GM23338 (cell line): Measurements from ENCODE around the gene AGAP1. TPM values are rescaled to one million over a fixed set of nuclear protein-coding genes. Genes with fewer than 3 reads are reported as not detected.

Experiments used
- ATAC-seq: fragments of 200-7000 bp; cut with Tn5 transposase; 3 replicates; pipeline ENCODE4 v1.9.1; 2020
- DNase-seq: peaks from one replicate; pipeline ENCODE4 v3.0.0-alpha.2; 2015; ENCODE audit warnings: low spot score
- H2AFZ ChIP-seq: fragments of 200-600 bp; sonication (generic); 2 replicates; pipeline ENCODE4 v1.8.0; 2016; ENCODE audit warnings: antibody characterized with exemption, mild to moderate bottlenecking, moderate library complexity
- H3F3A ChIP-seq: fragments of 200-600 bp; sonication (generic); replicated peaks from 2 replicates; pipeline ENCODE4 v1.8.0; 2017; ENCODE audit warnings: antibody characterized with exemption, mixed run types, low read depth
- H3K27ac ChIP-seq: fragments of 200-600 bp; sonication (generic); 2 replicates; pipeline ENCODE4 v1.6.1; 2016; ENCODE audit warnings: low read depth
- H3K27me3 ChIP-seq: fragments of 200-600 bp; sonication (generic); 2 replicates; pipeline ENCODE4 v1.8.0; 2016; ENCODE audit warnings: mild to moderate bottlenecking, mixed run types, moderate library complexity; ENCODE audit not compliant: insufficient read depth
- H3K36me3 ChIP-seq: fragments of 200-600 bp; sonication (generic); 2 replicates; pipeline ENCODE4 v1.8.0; 2016; ENCODE audit warnings: mild to moderate bottlenecking; ENCODE audit not compliant: insufficient read depth
- H3K4me1 ChIP-seq: fragments of 200-600 bp; sonication (generic); 2 replicates; pipeline ENCODE4 v1.8.0; 2016; ENCODE audit warnings: mild to moderate bottlenecking, moderate library complexity; ENCODE audit not compliant: insufficient read depth
- H3K4me2 ChIP-seq: fragments of 200-600 bp; sonication (generic); 2 replicates; pipeline ENCODE4 v1.7.1; 2017; ENCODE audit warnings: mixed run types
- H3K4me3 ChIP-seq: fragments of 200-600 bp; sonication (generic); 2 replicates; pipeline ENCODE4 v1.6.1; 2016; ENCODE audit warnings: mixed run types
- H3K79me2 ChIP-seq: fragments of 200-600 bp; sonication (generic); replicated peaks from 2 replicates; pipeline ENCODE4 v1.8.0; 2017; ENCODE audit warnings: mild to moderate bottlenecking; ENCODE audit not compliant: insufficient read depth
- H3K9me2 ChIP-seq: fragments of 200-600 bp; sonication (generic); 2 replicates; pipeline ENCODE4 v1.8.0; 2017; ENCODE audit not compliant: insufficient read depth
- H4K20me1 ChIP-seq: fragments of 200-600 bp; sonication (generic); replicated peaks from 2 replicates; pipeline ENCODE4 v1.8.0; 2017; ENCODE audit warnings: mild to moderate bottlenecking; ENCODE audit not compliant: insufficient read depth
- H3K27ac Mint-ChIP-seq: 2 replicates; pipeline ENCODE4 v1.8.0; 2020; ENCODE audit warnings: inconsistent platforms, mild to moderate bottlenecking, moderate library complexity, mixed read lengths
- H3K27me3 Mint-ChIP-seq: 3 replicates; pipeline ENCODE4 v1.8.0; 2022; ENCODE audit warnings: low read depth, mild to moderate bottlenecking, moderate library complexity, mixed read lengths, inconsistent platforms; ENCODE audit not compliant: insufficient read depth, poor library complexity
- H3K36me3 Mint-ChIP-seq: 3 replicates; pipeline ENCODE4 v1.8.0; 2021; ENCODE audit warnings: low read depth, mild to moderate bottlenecking, inconsistent platforms, moderate library complexity, mixed read lengths
- H3K4me1 Mint-ChIP-seq: 3 replicates; pipeline ENCODE4 v1.8.0; 2020; ENCODE audit warnings: mild to moderate bottlenecking, inconsistent platforms, mixed read lengths
- H3K4me3 Mint-ChIP-seq: 3 replicates; pipeline ENCODE4 v1.8.0; 2021; ENCODE audit warnings: moderate library complexity, mild to moderate bottlenecking, inconsistent platforms, mixed read lengths
- H3K9me3 Mint-ChIP-seq: 3 replicates; pipeline ENCODE4 v1.8.0; 2020; ENCODE audit warnings: moderate library complexity, mild to moderate bottlenecking, inconsistent platforms, mixed read lengths
- EZH2phosphoT487 ChIP-seq: fragments of 200-600 bp; sonication (generic); IDR thresholded peaks from one replicate; pipeline ENCODE4 v1.8.1; 2018; ENCODE audit warnings: antibody characterized with exemption; ENCODE audit not compliant: unreplicated experiment
- POLR2AphosphoS5 ChIP-seq: IDR thresholded peaks from 2 replicates; pipeline ENCODE4 v1.6.1; 2016; ENCODE audit warnings: antibody characterized with exemption, low read depth
- STAT1 ChIP-seq: IDR thresholded peaks from one replicate; pipeline ENCODE4 v1.6.1; 2016; ENCODE audit warnings: antibody characterized with exemption; ENCODE audit not compliant: unreplicated experiment
- ZNF462 ChIP-seq: fragments of 250-450 bp; sonication (Bioruptor Pico); IDR thresholded peaks from 2 replicates; pipeline ENCODE4 v1.5.0; 2020; ENCODE audit warnings: mild to moderate bottlenecking, moderate library complexity
- polyA plus RNA-seq: library from polyadenylated mRNA; unstranded; fragments of >200 nt; fragmentation: Nextera tagmentation; extraction: Ambion mirVana; gene quantifications from 2 replicates; pipeline ENCODE4 v1.2.1, GENCODE V29; 2016
- total RNA-seq: library from RNA; depleted of rRNA; stranded (reverse); fragments of >200 nt; shearing (Covaris generic); gene quantifications from 2 replicates; pipeline ENCODE4 v1.2.3, GENCODE V29; 2014

Gene AGAP1
- total and polyA plus RNA-seq, 2 experiments from 2014 or later = 13.3 to 27.9 TPM

GRCh38 chr2:236156860-236157194 is 663.0 kb downstream of the AGAP1 start:
- H3K79me2 ChIP-seq = no peaks in the 10 kb centered on the region
- no peaks in the 10 kb centered on the region for H3K36me3 ChIP-seq
- Mint-ChIP-seq H3K4me1 (peaks cover 32% of the 10 kb centered on the region), H3K36me3 (peaks cover 7% of the 10 kb centered on the region; the same call in 2 of the 3 replicates), H3K27me3 (peaks cover 68% of the 10 kb centered on the region), H3K9me3 (peaks cover 17% of the 10 kb centered on the region), H3K27ac (no peak overlapping the region), H3K4me3 (no peak overlapping the region)
- ATAC-seq (no peak), DNase-seq (no peak)
- H3K27ac ChIP-seq = no peak overlapping the region
- H4K20me1 ChIP-seq = no peaks in the 10 kb centered on the region
- peaks cover 80% of the 10 kb centered on the region for H3K27me3 ChIP-seq
- H2AFZ ChIP-seq = no peak overlapping the region
- no peaks in the 10 kb centered on the region for H3K9me2 ChIP-seq
- H3K4me2 ChIP-seq = no peak overlapping the region
- TF ChIP-seq POLR2AphosphoS5 (no peak), STAT1 (no peak), ZNF462 (CRISPR knock-in tag) (no peak), EZH2phosphoT487 (no peak)
- H3K4me1 ChIP-seq = peaks cover 22% of the 10 kb centered on the region
- H3F3A ChIP-seq = peaks cover 13% of the 10 kb centered on the region; the same call in 1 of the 2 replicates
- H3K4me3 ChIP-seq = no peak overlapping the region

- Histone ChIP-seq H4K20me1 (no peaks in the 10 kb centered on the region), H3K4me3 (no peak overlapping the region), H3K36me3 (no peaks in the 10 kb centered on the region), H3F3A (peaks cover 18% of the 10 kb centered on the region; the same call in 1 of the 2 replicates), H3K79me2 (no peaks in the 10 kb centered on the region), H3K9me2 (no peaks in the 10 kb centered on the region), H3K27ac (no peak overlapping the region), H3K27me3 (peaks cover 85% of the 10 kb centered on the region), H3K4me1 (peaks cover 27% of the 10 kb centered on the region), H3K4me2 (no peak overlapping the region), H2AFZ (no peak overlapping the region)
- H3K27ac Mint-ChIP-seq = no peak overlapping the region
- no peak for ATAC-seq
- DNase-seq = no peak
- peaks cover 5% of the 10 kb centered on the region; the same call in 2 of the 3 replicates for H3K36me3 Mint-ChIP-seq
- peaks cover 74% of the 10 kb centered on the region for H3K27me3 Mint-ChIP-seq
- H3K4me3 Mint-ChIP-seq = no peak overlapping the region
- peaks cover 37% of the 10 kb centered on the region for H3K4me1 Mint-ChIP-seq
- peaks cover 14% of the 10 kb centered on the region for H3K9me3 Mint-ChIP-seq
- TF ChIP-seq ZNF462 (CRISPR knock-in tag) = no peak
- no peak for TF ChIP-seq POLR2AphosphoS5
These were observed 663.5 kb downstream of the AGAP1 start for GRCh38 chr2:236157366-236157765.
